Embryonic facial prominence (tissue), 1 donor: ENCODE data around the gene ZNF384.
A peak's percentile ranks its signal among the peaks of the same experiment; 100 is the strongest.
"Not testable (repeated sequence)": the region's sequence is repeated elsewhere in the genome, so short reads cannot be mapped to it uniquely, and the experiment has no call there.

Experiments
- DNase-seq: peaks from one replicate; pipeline ENCODE4 v3.0.0-alpha.2; 2016; ENCODE audit errors: extremely low spot score

The ZNF384 gene

GRCh38 chr12:6688999-6689882 is at the start of gene ZNF384:
Gene ZNF384, minus strand, starts transcription at chr12:6689375. Its CDS starts 9,855 bp downstream, at chr12:6679520.
- DNase-seq = peak; percentile 98

GRCh38 chr12:6736754-6737153 is 47.6 kb upstream of the ZNF384 start:
- DNase-seq = no peak

- no peak for DNase-seq
Observed at GRCh38 chr12:6735448-6736191, 46.4 kb upstream of the ZNF384 start.

- DNase-seq = no peak
Observed at GRCh38 chr12:6734506-6735387, 45.6 kb upstream of the ZNF384 start.

GRCh38 chr12:6730169-6730568 is 41.0 kb upstream of the ZNF384 start:
- DNase-seq = no peak

GRCh38 chr12:6729186-6729585 is 40.0 kb upstream of the ZNF384 start:
- no peak for DNase-seq

GRCh38 chr12:6725350-6725749 is 36.2 kb upstream of the ZNF384 start:
- DNase-seq = no peak

GRCh38 chr12:6724409-6724797 is 35.2 kb upstream of the ZNF384 start:
- DNase-seq = no peak

GRCh38 chr12:6723607-6724408 is 34.6 kb upstream of the ZNF384 start, which contains the start of gene COPS7A:
Gene COPS7A, plus strand, starts transcription at chr12:6724046. Its CDS starts 611 bp downstream, at chr12:6724657.
- peak; percentile 95 for DNase-seq

- DNase-seq = no peak
Observed at GRCh38 chr12:6722863-6723262, 33.7 kb upstream of the ZNF384 start.

GRCh38 chr12:6716874-6717437 is 27.8 kb upstream of the ZNF384 start:
- DNase-seq = no peak

- DNase-seq = not testable (repeated sequence)
Observed at GRCh38 chr12:6716031-6716873, 27.1 kb upstream of the ZNF384 start.

GRCh38 chr12:6708960-6709394 is 19.8 kb upstream of the ZNF384 start:
- DNase-seq = no peak

GRCh38 chr12:6708351-6708750 is 19.2 kb upstream of the ZNF384 start:
- DNase-seq = not testable (repeated sequence)

- no peak for DNase-seq
Observed at GRCh38 chr12:6703631-6704030, 14.5 kb upstream of the ZNF384 start.

GRCh38 chr12:6701078-6701768 is 12.0 kb upstream of the ZNF384 start:
- DNase-seq = no peak

- DNase-seq = no peak
Observed at GRCh38 chr12:6700646-6701051, 11.5 kb upstream of the ZNF384 start, which contains the start of gene PIANP. Gene PIANP, minus strand, starts transcription at chr12:6700815. Its CDS starts 2,754 bp downstream, at chr12:6698061.

GRCh38 chr12:6699989-6700645 is 10.9 kb upstream of the ZNF384 start:
- no peak for DNase-seq
